Fibroblast of peridontal ligament (primary cell): ENCODE results near the gene ZNF789.
A peak's percentile ranks its signal among the peaks of the same experiment; 100 is the strongest.

Experiments
- DNase-seq: peaks from one replicate; pipeline ENCODE4 v3.0.0-alpha.2; 2010; ENCODE audit errors: extremely low read depth

ZNF789 gene

GRCh38 chr7:99504281-99504602 is 31.6 kb downstream of the ZNF789 start:
- no peak for DNase-seq

GRCh38 chr7:99504603-99505323 is 32.1 kb downstream of the ZNF789 start, which contains the start of gene ZKSCAN5:
Gene ZKSCAN5 (plus strand): TSS chr7:99504662. CDS start chr7:99506045, 1,383 bp downstream.
- peak; percentile 95 for DNase-seq

GRCh38 chr7:99505324-99505662 is 32.6 kb downstream of the ZNF789 start:
- DNase-seq: no peak

GRCh38 chr7:99514050-99514449 is 41.4 kb downstream of the ZNF789 start:
- DNase-seq: peak; percentile 19

GRCh38 chr7:99521399-99521798 is 48.7 kb downstream of the ZNF789 start:
- DNase-seq: no peak

- DNase-seq: peak; percentile 12
Measured at GRCh38 chr7:99525713-99526440, 53.2 kb downstream of the ZNF789 start.

GRCh38 chr7:99531354-99531765 is 58.7 kb downstream of the ZNF789 start:
- DNase-seq: peak; percentile 3

GRCh38 chr7:99535667-99536066 is 63.0 kb downstream of the ZNF789 start:
- DNase-seq: no peak
